Mammary epithelial cell (primary cell): ENCODE measurements around the gene SYNDIG1.

ENCODE experiments used
- EZH2 ChIP-seq: IDR thresholded peaks from 2 replicates; pipeline ENCODE4 v1.6.1; 2012; ENCODE audit warnings: low read length, inconsistent platforms, borderline replicate concordance
- TF ChIP-seq, protein P1 (sequence below), 2 donors: IDR thresholded peaks in 1 of 2; conservative IDR thresholded peaks in 1 of 2; 2 replicates each; pipeline ENCODE4 v1.5.1; 2011 to 2012; ENCODE audit warnings: inconsistent platforms in 2 of 2, low read length in 2 of 2, mild to moderate bottlenecking in 2 of 2, control low read depth in 1 of 2, low read depth in 1 of 2; ENCODE audit not compliant: insufficient read depth in 1 of 2; ENCODE audit errors: extremely low read depth in 1 of 2

DNA sequence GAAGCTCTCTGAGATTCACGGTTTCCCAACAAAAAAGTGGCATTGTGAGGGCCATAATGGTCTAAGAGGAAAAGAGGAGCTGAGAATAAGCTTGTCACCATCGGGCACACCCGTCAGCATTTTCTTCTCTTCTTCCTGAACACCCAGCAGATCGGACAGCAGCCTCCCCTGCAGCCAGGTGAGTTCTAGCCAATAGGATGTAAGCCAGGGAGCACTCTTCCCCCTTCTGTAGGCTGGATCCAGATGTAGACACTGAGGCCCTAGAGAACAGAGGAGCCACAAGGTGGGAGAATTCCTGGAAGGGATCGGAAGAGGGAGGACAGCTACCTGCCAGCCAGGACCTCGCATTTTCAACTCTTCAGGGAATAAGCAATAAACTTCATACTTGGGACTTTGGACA, 228.0 kb downstream of the SYNDIG1 start:
- TF ChIP-seq, protein P1, sequence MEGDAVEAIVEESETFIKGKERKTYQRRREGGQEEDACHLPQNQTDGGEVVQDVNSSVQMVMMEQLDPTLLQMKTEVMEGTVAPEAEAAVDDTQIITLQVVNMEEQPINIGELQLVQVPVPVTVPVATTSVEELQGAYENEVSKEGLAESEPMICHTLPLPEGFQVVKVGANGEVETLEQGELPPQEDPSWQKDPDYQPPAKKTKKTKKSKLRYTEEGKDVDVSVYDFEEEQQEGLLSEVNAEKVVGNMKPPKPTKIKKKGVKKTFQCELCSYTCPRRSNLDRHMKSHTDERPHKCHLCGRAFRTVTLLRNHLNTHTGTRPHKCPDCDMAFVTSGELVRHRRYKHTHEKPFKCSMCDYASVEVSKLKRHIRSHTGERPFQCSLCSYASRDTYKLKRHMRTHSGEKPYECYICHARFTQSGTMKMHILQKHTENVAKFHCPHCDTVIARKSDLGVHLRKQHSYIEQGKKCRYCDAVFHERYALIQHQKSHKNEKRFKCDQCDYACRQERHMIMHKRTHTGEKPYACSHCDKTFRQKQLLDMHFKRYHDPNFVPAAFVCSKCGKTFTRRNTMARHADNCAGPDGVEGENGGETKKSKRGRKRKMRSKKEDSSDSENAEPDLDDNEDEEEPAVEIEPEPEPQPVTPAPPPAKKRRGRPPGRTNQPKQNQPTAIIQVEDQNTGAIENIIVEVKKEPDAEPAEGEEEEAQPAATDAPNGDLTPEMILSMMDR (conservative IDR thresholded peaks at IDR 0.05 in 1 of 2, IDR thresholded peaks at IDR 0.05 in 1 of 2; ENCODE audit: extremely low read depth in 1 of 2, insufficient read depth in 1 of 2, low read depth in 1 of 2, low read length in 2 of 2), result no peak
- TF ChIP-seq EZH2, result no peak
